ENCODE measurements around the gene PHACTR3. TPM values are rescaled to one million over a fixed set of nuclear protein-coding genes. Genes with fewer than 3 reads are reported as not detected.

Gene PHACTR3
- total and polyA plus RNA-seq, 5 donors = 2.8 to 14.5 (median 4.7) TPM

- DNase-seq = no peak
- Histone ChIP-seq H3K27me3 (ENCODE audit: control insufficient read depth, insufficient read depth) (no peaks in the 10 kb centered on the region), H3K9me3 (ENCODE audit: control insufficient read depth, low read length) (no peaks in the 10 kb centered on the region), H3K4me1 (ENCODE audit: control insufficient read depth, insufficient read depth, low read length) (no peaks in the 10 kb centered on the region), H3K27ac (ENCODE audit: low read length) (no peak overlapping the region), H3K4me3 (ENCODE audit: low read length) (no peak overlapping the region)
- intact Hi-C loops (cut with DNase I) = no loop called here
- no peak for ATAC-seq
- 76% methylated on average over 7 of the region's 7 CpGs for WGBS
Observed at GRCh38 chr20:59666586-59666985, 62.2 kb downstream of the PHACTR3 start.

- ATAC-seq (no peak), DNase-seq (no peak)
- Histone ChIP-seq H3K4me3 (ENCODE audit: low read length) (no peak overlapping the region), H3K9me3 (ENCODE audit: control insufficient read depth, low read length) (no peaks in the 10 kb centered on the region), H3K4me1 (ENCODE audit: control insufficient read depth, insufficient read depth, low read length) (no peaks in the 10 kb centered on the region), H3K27ac (ENCODE audit: low read length) (no peak overlapping the region), H3K27me3 (ENCODE audit: control insufficient read depth, insufficient read depth) (no peaks in the 10 kb centered on the region)
- intact Hi-C loops (cut with DNase I) = no loop called here
- 77% methylated on average over 3 of the region's 3 CpGs for WGBS
Observed at GRCh38 chr20:59667131-59667530, 62.8 kb downstream of the PHACTR3 start.

- Histone ChIP-seq H3K4me3 (ENCODE audit: low read length) (no peak overlapping the region), H3K27me3 (ENCODE audit: control insufficient read depth, insufficient read depth) (no peaks in the 10 kb centered on the region), H3K9me3 (ENCODE audit: control insufficient read depth, low read length) (no peaks in the 10 kb centered on the region), H3K27ac (ENCODE audit: low read length) (no peak overlapping the region), H3K4me1 (ENCODE audit: control insufficient read depth, insufficient read depth, low read length) (no peaks in the 10 kb centered on the region)
- no peak for DNase-seq
- intact Hi-C loops (cut with DNase I) = no loop called here
- ATAC-seq = peak in 1 of 2 donors; percentile 20
- 90% methylated on average over 16 of the region's 16 CpGs for WGBS
Observed at GRCh38 chr20:59667981-59668515, 63.7 kb downstream of the PHACTR3 start.

- Histone ChIP-seq H3K27me3 (ENCODE audit: control insufficient read depth, insufficient read depth) (no peaks in the 10 kb centered on the region), H3K9me3 (ENCODE audit: control insufficient read depth, low read length) (no peaks in the 10 kb centered on the region), H3K4me3 (ENCODE audit: low read length) (no peak overlapping the region), H3K27ac (ENCODE audit: low read length) (no peak overlapping the region), H3K4me1 (ENCODE audit: control insufficient read depth, insufficient read depth, low read length) (no peaks in the 10 kb centered on the region)
- ATAC-seq = no peak
- WGBS = 83% methylated on average over 11 of the region's 11 CpGs
- no peak for DNase-seq
- intact Hi-C loops (cut with DNase I) = no loop called here
Observed at GRCh38 chr20:59668926-59669850, 64.8 kb downstream of the PHACTR3 start.

GRCh38 chr20:59670786-59671492 is 66.6 kb downstream of the PHACTR3 start:
- no peak for ATAC-seq

GRCh38 chr20:59671661-59672471 is 67.5 kb downstream of the PHACTR3 start:
- H3K4me1 ChIP-seq (ENCODE audit: control insufficient read depth, insufficient read depth, low read length) = no peaks in the 10 kb centered on the region
- no peak for ATAC-seq
- 89% methylated on average over 16 of the region's 16 CpGs for WGBS
- no peak overlapping the region for H3K27ac ChIP-seq (ENCODE audit: low read length)
- no peaks in the 10 kb centered on the region for H3K27me3 ChIP-seq (ENCODE audit: control insufficient read depth, insufficient read depth)
- no peak overlapping the region for H3K4me3 ChIP-seq (ENCODE audit: low read length)
- no peaks in the 10 kb centered on the region for H3K9me3 ChIP-seq (ENCODE audit: control insufficient read depth, low read length)
- no peak for DNase-seq
- intact Hi-C loops (cut with DNase I) = no loop called here

More at GRCh38 chr20:59670786-59671492, 66.6 kb downstream of the PHACTR3 start:
- Histone ChIP-seq H3K4me1 (ENCODE audit: control insufficient read depth, insufficient read depth, low read length) (no peaks in the 10 kb centered on the region), H3K9me3 (ENCODE audit: control insufficient read depth, low read length) (no peaks in the 10 kb centered on the region), H3K27me3 (ENCODE audit: control insufficient read depth, insufficient read depth) (no peaks in the 10 kb centered on the region), H3K27ac (ENCODE audit: low read length) (no peak overlapping the region), H3K4me3 (ENCODE audit: low read length) (no peak overlapping the region)
- no peak for DNase-seq
- WGBS = 79% methylated on average over 9 of the region's 9 CpGs
- intact Hi-C loops (cut with DNase I) = no loop called here

- ATAC-seq (no peak), DNase-seq (no peak)
- no peaks in the 10 kb centered on the region for H3K27me3 ChIP-seq (ENCODE audit: control insufficient read depth, insufficient read depth)
- no peak overlapping the region for H3K4me3 ChIP-seq (ENCODE audit: low read length)
- intact Hi-C loops (cut with DNase I) = no loop called here
- no peak overlapping the region for H3K27ac ChIP-seq (ENCODE audit: low read length)
- H3K9me3 ChIP-seq (ENCODE audit: control insufficient read depth, low read length) = no peaks in the 10 kb centered on the region
- WGBS = 78% methylated on average over 9 of the region's 9 CpGs
- no peaks in the 10 kb centered on the region for H3K4me1 ChIP-seq (ENCODE audit: control insufficient read depth, insufficient read depth, low read length)
Observed at GRCh38 chr20:59672576-59672975, 68.2 kb downstream of the PHACTR3 start.

- ATAC-seq (no peak), DNase-seq (no peak)
- no peaks in the 10 kb centered on the region for H3K4me1 ChIP-seq (ENCODE audit: control insufficient read depth, insufficient read depth, low read length)
- no peak overlapping the region for H3K4me3 ChIP-seq (ENCODE audit: low read length)
- intact Hi-C loops (cut with DNase I) = no loop called here
- no peaks in the 10 kb centered on the region for H3K9me3 ChIP-seq (ENCODE audit: control insufficient read depth, low read length)
- H3K27ac ChIP-seq (ENCODE audit: low read length) = no peak overlapping the region
- H3K27me3 ChIP-seq (ENCODE audit: control insufficient read depth, insufficient read depth) = no peaks in the 10 kb centered on the region
- WGBS = 88% methylated on average over 16 of the region's 16 CpGs
Observed at GRCh38 chr20:59673288-59673997, 69.1 kb downstream of the PHACTR3 start.

GRCh38 chr20:59673998-59674445 is 69.7 kb downstream of the PHACTR3 start:
- intact Hi-C loops (cut with DNase I) = no loop called here
- Histone ChIP-seq H3K27me3 (ENCODE audit: control insufficient read depth, insufficient read depth) (no peaks in the 10 kb centered on the region), H3K4me3 (ENCODE audit: low read length) (no peak overlapping the region), H3K27ac (ENCODE audit: low read length) (no peak overlapping the region), H3K4me1 (ENCODE audit: control insufficient read depth, insufficient read depth, low read length) (no peaks in the 10 kb centered on the region), H3K9me3 (ENCODE audit: control insufficient read depth, low read length) (no peaks in the 10 kb centered on the region)
- DNase-seq (no peak), ATAC-seq (no peak)
- WGBS = 77% methylated on average over 10 of the region's 10 CpGs

GRCh38 chr20:59676126-59676850 is 71.9 kb downstream of the PHACTR3 start:
- Histone ChIP-seq H3K27ac (ENCODE audit: low read length) (no peak overlapping the region), H3K4me3 (ENCODE audit: low read length) (no peak overlapping the region), H3K9me3 (ENCODE audit: control insufficient read depth, low read length) (no peaks in the 10 kb centered on the region), H3K4me1 (ENCODE audit: control insufficient read depth, insufficient read depth, low read length) (no peaks in the 10 kb centered on the region), H3K27me3 (ENCODE audit: control insufficient read depth, insufficient read depth) (no peaks in the 10 kb centered on the region)
- ATAC-seq (no peak), DNase-seq (peak in 1 of 3 donors; percentile 64)
- whole genome bisulfite sequencing = 53% methylated on average over 11 of the region's 11 CpGs
- intact Hi-C loops (cut with DNase I) = no loop called here

Data from right cardiac atrium (tissue), 5 donors.